Panc1 (cell line): ENCODE data around the gene REV1. TPM values are rescaled to one million over a fixed set of nuclear protein-coding genes. Genes with fewer than 3 reads are reported as not detected.

Experiments used
- ATAC-seq: fragments of 200-7000 bp; cut with Tn5 transposase; 2 replicates; pipeline ENCODE4 v1.9.1; 2020; ENCODE audit warnings: mild to moderate bottlenecking, moderate library complexity
- BruUV-seq: library from RNA; stranded (reverse); fragments of 400-500 nt; replicated peaks from 2 replicates; lab custom pipeline; 2021; lab: Mats Ljungman, UMichigan
- CTCF ChIA-PET: fragments of 300-600 bp; sonication (Branson Sonifier 250); formaldehyde crosslinking; loops from one replicate; lab custom pipeline; 2022; ENCODE audit warnings: antibody characterized with exemption; lab: Charles Lee
- POLR2A ChIA-PET: fragments of 300-600 bp; sonication (Branson Sonifier 250); formaldehyde crosslinking; loops from one replicate; lab custom pipeline; 2022; ENCODE audit warnings: antibody characterized with exemption; lab: Charles Lee
- DNase-seq: peaks from one replicate; pipeline ENCODE4 v3.0.0-alpha.2; 2010; ENCODE audit warnings: low read depth, low spot score
- H3K27ac ChIP-seq: 2 replicates; pipeline ENCODE4 v1.5.1; 2011; ENCODE audit warnings: mild to moderate bottlenecking, low read length, inconsistent platforms
- H3K27me3 ChIP-seq: fragments of 200-500 bp; sonication (Bioruptor generic); 2 replicates; pipeline ENCODE4 v1.6.0; 2014; ENCODE audit warnings: low read length, inconsistent platforms; ENCODE audit not compliant: control insufficient read depth, insufficient read depth
- H3K36me3 ChIP-seq: fragments of 200-500 bp; sonication (Bioruptor generic); 2 replicates; pipeline ENCODE4 v1.5.1; 2014; ENCODE audit warnings: inconsistent platforms, mild to moderate bottlenecking, low read length, moderate library complexity; ENCODE audit not compliant: control insufficient read depth, insufficient read depth
- H3K4me1 ChIP-seq: 2 replicates; pipeline ENCODE4 v1.5.1; 2011; ENCODE audit warnings: inconsistent platforms, mild to moderate bottlenecking, low read length, moderate library complexity; ENCODE audit not compliant: control insufficient read depth, insufficient read depth
- H3K4me3 ChIP-seq, 2 experiments: 2 replicates each; pipeline ENCODE4 v1.5.1; 2011 to 2012; ENCODE audit warnings: low read depth in 2 of 2, low read length in 2 of 2, mild to moderate bottlenecking in 2 of 2, inconsistent platforms in 1 of 2, moderate library complexity in 1 of 2
- H3K9me3 ChIP-seq: fragments of 200-500 bp; sonication (Bioruptor generic); 2 replicates; pipeline ENCODE4 v1.5.1; 2014; ENCODE audit warnings: low read depth, mild to moderate bottlenecking, inconsistent platforms, low read length, moderate library complexity; ENCODE audit not compliant: control insufficient read depth, insufficient read depth
- POLR2AphosphoS5 ChIP-seq: IDR thresholded peaks from 2 replicates; pipeline ENCODE4 v1.6.1; 2012; ENCODE audit warnings: mild to moderate bottlenecking, low read depth, low read length, moderate library complexity
- REST ChIP-seq, 2 experiments: IDR thresholded peaks; 2 replicates each; pipeline ENCODE4 v1.6.1; 2011 to 2012; ENCODE audit warnings: low read depth in 2 of 2, control low read depth in 1 of 2, low read length in 1 of 2, mild to moderate bottlenecking in 1 of 2, moderate library complexity in 1 of 2; ENCODE audit not compliant: insufficient read depth in 1 of 2
- SIN3A ChIP-seq: IDR thresholded peaks from 2 replicates; pipeline ENCODE4 v1.6.1; 2012; ENCODE audit warnings: low read depth, mild to moderate bottlenecking, low read length, moderate library complexity, borderline replicate concordance; ENCODE audit not compliant: insufficient read depth
- TCF7L2 ChIP-seq: IDR thresholded peaks from 2 replicates; pipeline ENCODE4 v1.6.1; 2011; ENCODE audit warnings: mild to moderate bottlenecking, low read depth, low read length, inconsistent platforms
- in situ Hi-C: cut with HindIII; loops from 2 replicates; pipeline ENCODE4 v1.10.0; 2016; ENCODE audit warnings: low sequenced_read_pairs, low pct_unique_long_range_greater_than_20kb
- intact Hi-C: fragments of 100-400 bp; cut with micrococcal nuclease; formaldehyde crosslinking; loops from one replicate; pipeline ENCODE4 v1.10.0; 2022; ENCODE audit not compliant: unreplicated experiment
- total RNA-seq: library from RNA; stranded (reverse); gene quantifications from one replicate; pipeline ENCODE4 v1.2.1, GENCODE V29; 2021; ENCODE audit not compliant: unreplicated experiment
- TF ChIP-seq, protein P1 (sequence below): fragments of 450-650 bp; IDR thresholded peaks from 2 replicates; pipeline ENCODE4 v1.5.1; 2017; ENCODE audit warnings: mild to moderate bottlenecking

The REV1 gene
- total RNA-seq, 1 experiment from 2014 or later, result 35.0 TPM

GRCh38 chr2:99436874-99437273 is 52.9 kb downstream of the REV1 start:
- Histone ChIP-seq H3K36me3 (peaks cover 24% of the 10 kb centered on the region), H3K9me3 (no peaks in the 10 kb centered on the region), H3K4me1 (no peaks in the 10 kb centered on the region), H3K27me3 (no peaks in the 10 kb centered on the region), H3K4me3 (no peak overlapping the region), H3K27ac (no peak overlapping the region)
- CTCF ChIA-PET, result no interaction called here
- intact Hi-C loops, result no loop called here
- in situ Hi-C loops, result no loop called here
- no TSS peak for BruUV-seq
- TF ChIP-seq, protein P1, sequence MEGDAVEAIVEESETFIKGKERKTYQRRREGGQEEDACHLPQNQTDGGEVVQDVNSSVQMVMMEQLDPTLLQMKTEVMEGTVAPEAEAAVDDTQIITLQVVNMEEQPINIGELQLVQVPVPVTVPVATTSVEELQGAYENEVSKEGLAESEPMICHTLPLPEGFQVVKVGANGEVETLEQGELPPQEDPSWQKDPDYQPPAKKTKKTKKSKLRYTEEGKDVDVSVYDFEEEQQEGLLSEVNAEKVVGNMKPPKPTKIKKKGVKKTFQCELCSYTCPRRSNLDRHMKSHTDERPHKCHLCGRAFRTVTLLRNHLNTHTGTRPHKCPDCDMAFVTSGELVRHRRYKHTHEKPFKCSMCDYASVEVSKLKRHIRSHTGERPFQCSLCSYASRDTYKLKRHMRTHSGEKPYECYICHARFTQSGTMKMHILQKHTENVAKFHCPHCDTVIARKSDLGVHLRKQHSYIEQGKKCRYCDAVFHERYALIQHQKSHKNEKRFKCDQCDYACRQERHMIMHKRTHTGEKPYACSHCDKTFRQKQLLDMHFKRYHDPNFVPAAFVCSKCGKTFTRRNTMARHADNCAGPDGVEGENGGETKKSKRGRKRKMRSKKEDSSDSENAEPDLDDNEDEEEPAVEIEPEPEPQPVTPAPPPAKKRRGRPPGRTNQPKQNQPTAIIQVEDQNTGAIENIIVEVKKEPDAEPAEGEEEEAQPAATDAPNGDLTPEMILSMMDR, result no peak
- TF ChIP-seq TCF7L2, result no peak
- TF ChIP-seq POLR2AphosphoS5, result no peak
- TF ChIP-seq SIN3A, result no peak
- TF ChIP-seq REST (IDR thresholded peaks at IDR 0.05; ENCODE audit: insufficient read depth in 1 of 2, low read depth in 2 of 2, low read length in 1 of 2), result no peak
- DNase-seq (no peak), ATAC-seq (no peak)
- POLR2A ChIA-PET, result no interaction called here

DNA sequence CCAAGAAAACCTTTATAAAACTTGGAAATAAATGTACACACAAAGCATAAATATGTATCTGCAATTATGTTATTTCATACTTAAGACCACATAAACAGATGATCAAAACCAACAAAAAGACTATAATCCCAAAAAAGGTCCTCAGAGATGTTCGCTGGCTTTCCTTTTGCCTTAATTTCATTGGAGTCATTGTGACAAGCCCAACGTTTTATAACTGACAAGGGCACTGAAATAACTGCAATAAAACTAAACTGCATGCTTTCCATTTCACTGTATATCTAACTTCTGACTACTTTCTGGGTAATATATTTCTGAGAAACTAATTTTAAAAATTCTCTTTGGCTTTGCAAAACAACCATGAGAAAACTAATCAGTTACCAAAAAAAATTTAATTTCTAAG is 56.5 kb downstream of the REV1 start:
- intact Hi-C loops, result no loop called here
- ChIA-PET CTCF (no interaction called here), POLR2A (no interaction called here)
- peaks cover 26% of the 10 kb centered on the region for H3K36me3 ChIP-seq
- TF ChIP-seq SIN3A (no peak), POLR2AphosphoS5 (no peak), TCF7L2 (no peak), REST (IDR thresholded peaks at IDR 0.05; ENCODE audit: insufficient read depth in 1 of 2, low read depth in 2 of 2, low read length in 1 of 2) (no peak)
- TF ChIP-seq, protein P1, result no peak
- H3K27me3 ChIP-seq, result no peaks in the 10 kb centered on the region
- no peak overlapping the region for H3K4me3 ChIP-seq
- in situ Hi-C loops, result no loop called here
- no peaks in the 10 kb centered on the region for H3K4me1 ChIP-seq
- H3K9me3 ChIP-seq, result no peaks in the 10 kb centered on the region
- DNase-seq, result no peak
- ATAC-seq, result no peak
- no TSS peak for BruUV-seq
- H3K27ac ChIP-seq, result no peak overlapping the region
